Mesenchymal stem cell (in vitro differentiated cells and primary cell): ENCODE data around the gene TST.

ENCODE experiments used
- DNase-seq: peaks from one replicate; pipeline ENCODE4 v3.0.0-alpha.2; 2013
- H2AFZ ChIP-seq: one replicate; pipeline ENCODE4 v1.6.1; 2013; ENCODE audit warnings: low read depth, mild to moderate bottlenecking, control low read depth, inconsistent platforms, low read length, moderate library complexity
- H2AK5ac ChIP-seq: 2 replicates; pipeline ENCODE4 v1.6.1; 2013; ENCODE audit warnings: low read length, moderate library complexity, mild to moderate bottlenecking, inconsistent platforms; ENCODE audit not compliant: severe bottlenecking
- H2BK120ac ChIP-seq: one replicate; pipeline ENCODE4 v1.6.1; 2013; ENCODE audit warnings: low read depth, mild to moderate bottlenecking, inconsistent platforms, low read length, moderate library complexity
- H2BK12ac ChIP-seq, 2 experiments: one replicate each; pipeline ENCODE4 v1.6.1; 2013; ENCODE audit warnings: inconsistent platforms in 2 of 2, low read length in 2 of 2, mild to moderate bottlenecking in 2 of 2, moderate library complexity in 2 of 2, control low read depth in 1 of 2
- H2BK15ac ChIP-seq: one replicate; pipeline ENCODE4 v1.6.1; 2013; ENCODE audit warnings: mild to moderate bottlenecking, low read depth, inconsistent platforms; ENCODE audit not compliant: poor library complexity, severe bottlenecking
- H2BK5ac ChIP-seq: 2 replicates; pipeline ENCODE4 v1.6.1; 2013; ENCODE audit warnings: low read depth, mild to moderate bottlenecking, low read length, control low read depth, inconsistent platforms; ENCODE audit not compliant: poor library complexity, severe bottlenecking
- H3K14ac ChIP-seq, 2 experiments: one replicate each; pipeline ENCODE4 v1.6.1; 2013; ENCODE audit warnings: inconsistent platforms in 2 of 2, low read length in 2 of 2, control low read depth in 1 of 2, mild to moderate bottlenecking in 1 of 2, moderate library complexity in 1 of 2
- H3K18ac ChIP-seq, 2 experiments: one replicate each; pipeline ENCODE4 v1.6.1; 2013; ENCODE audit warnings: inconsistent platforms in 2 of 2, low read length in 2 of 2, control low read depth in 1 of 2, low read depth in 1 of 2, mild to moderate bottlenecking in 1 of 2
- H3K23ac ChIP-seq, 2 experiments: one replicate each; pipeline ENCODE4 v1.6.1; 2013; ENCODE audit warnings: inconsistent platforms in 2 of 2, low read length in 2 of 2, mild to moderate bottlenecking in 2 of 2, moderate library complexity in 2 of 2, control low read depth in 1 of 2
- H3K27ac ChIP-seq: 2 replicates; pipeline ENCODE4 v1.5.1; 2013; ENCODE audit warnings: mild to moderate bottlenecking, moderate library complexity, low read length, control low read depth, inconsistent platforms; ENCODE audit not compliant: poor library complexity, severe bottlenecking
- H3K27me3 ChIP-seq, 2 experiments: 2 replicates each; pipeline versions ENCODE4 v1.6.1 to v1.7.0; 2013; ENCODE audit warnings: low read length in 2 of 2, mild to moderate bottlenecking in 2 of 2, moderate library complexity in 2 of 2, control low read depth in 1 of 2, inconsistent platforms in 1 of 2; ENCODE audit not compliant: control insufficient read depth in 1 of 2, insufficient read depth in 1 of 2
- H3K36me3 ChIP-seq, 2 experiments: 2 replicates each; pipeline versions ENCODE4 v1.6.1 to v1.7.0; 2013; ENCODE audit warnings: low read length in 2 of 2, control low read depth in 1 of 2, inconsistent platforms in 1 of 2, low read depth in 1 of 2, mild to moderate bottlenecking in 1 of 2; ENCODE audit not compliant: insufficient read depth in 2 of 2, control insufficient read depth in 1 of 2
- H3K4ac ChIP-seq, 2 experiments: one replicate each; pipeline ENCODE4 v1.6.1; 2013; ENCODE audit warnings: inconsistent platforms in 2 of 2, low read length in 2 of 2, mild to moderate bottlenecking in 2 of 2, moderate library complexity in 2 of 2, control low read depth in 1 of 2, low read depth in 1 of 2
- H3K4me1 ChIP-seq: 2 replicates; pipeline ENCODE4 v1.6.1; 2013; ENCODE audit warnings: low read depth, low read length, control low read depth; ENCODE audit not compliant: control insufficient read depth, insufficient read depth
- H3K4me2 ChIP-seq: 2 replicates; pipeline ENCODE4 v1.6.1; 2013; ENCODE audit warnings: low read length, mild to moderate bottlenecking, inconsistent platforms; ENCODE audit not compliant: poor library complexity, severe bottlenecking
- H3K4me3 ChIP-seq, 2 experiments: 2 replicates each; pipeline versions ENCODE4 v1.5.1 to v1.7.0; 2013; ENCODE audit warnings: low read length in 2 of 2, mild to moderate bottlenecking in 2 of 2, control low read depth in 1 of 2, low read depth in 1 of 2; ENCODE audit not compliant: insufficient read depth in 1 of 2
- H3K79me1 ChIP-seq: replicated peaks from 2 replicates; pipeline ENCODE4 v1.6.1; 2013; ENCODE audit warnings: mild to moderate bottlenecking, control low read depth, low read length, inconsistent platforms; ENCODE audit not compliant: poor library complexity, severe bottlenecking
- H3K9ac ChIP-seq: 2 replicates; pipeline ENCODE4 v1.7.0; 2013; ENCODE audit warnings: mild to moderate bottlenecking, low read length, moderate library complexity
- H3K9me3 ChIP-seq: 2 replicates; pipeline ENCODE4 v1.7.0; 2013; ENCODE audit warnings: mild to moderate bottlenecking, low read length; ENCODE audit not compliant: control insufficient read depth
- H4K8ac ChIP-seq: one replicate; pipeline ENCODE4 v1.6.1; 2013; ENCODE audit warnings: inconsistent platforms, mild to moderate bottlenecking, low read length, moderate library complexity
- H4K91ac ChIP-seq: one replicate; pipeline ENCODE4 v1.6.1; 2013; ENCODE audit warnings: mild to moderate bottlenecking, low read length, inconsistent platforms
- WGBS: methylation state at CpG from one replicate; pipeline ENCODE4 v1.1.7; 2013; ENCODE audit warnings: mixed read lengths; 5-methylcytosine and 5-hydroxymethylcytosine counted together

The TST gene

GRCh38 chr22:37058917-37059701 is 39.9 kb upstream of the TST start:
- H3K27ac ChIP-seq, result no peak overlapping the region
- H3K4me3 ChIP-seq, result no peak overlapping the region
- no peak overlapping the region for H3K4ac ChIP-seq
- no peak overlapping the region for H2BK15ac ChIP-seq
- H3K9me3 ChIP-seq, result no peaks in the 10 kb centered on the region
- H3K4me1 ChIP-seq, result no peaks in the 10 kb centered on the region
- no peak overlapping the region for H3K18ac ChIP-seq
- no peak overlapping the region for H3K23ac ChIP-seq
- peaks cover 61 to 83% of the 10 kb centered on the region in 2 experiments for H3K36me3 ChIP-seq
- no peak overlapping the region for H3K14ac ChIP-seq
- H4K91ac ChIP-seq, result no peak overlapping the region
- H2AK5ac ChIP-seq, result no peak overlapping the region
- no peak overlapping the region for H2BK12ac ChIP-seq
- no peak overlapping the region for H3K9ac ChIP-seq
- H2BK5ac ChIP-seq, result no peak overlapping the region
- H3K79me1 ChIP-seq, result no peaks in the 10 kb centered on the region
- no peak overlapping the region for H4K8ac ChIP-seq
- no peak for DNase-seq
- WGBS, result 91% methylated on average over 28 of the region's 28 CpGs
- H3K27me3 ChIP-seq, result no peaks in the 10 kb centered on the region
- no peak overlapping the region for H2AFZ ChIP-seq
- H2BK120ac ChIP-seq, result no peak overlapping the region
- H3K4me2 ChIP-seq, result no peak overlapping the region

GRCh38 chr22:37057796-37058510 is 38.7 kb upstream of the TST start:
- no peaks in the 10 kb centered on the region for H3K9me3 ChIP-seq
- peaks cover 4% of the 10 kb centered on the region for H3K79me1 ChIP-seq
- no peak overlapping the region for H3K14ac ChIP-seq
- peaks cover 65 to 91% of the 10 kb centered on the region in 2 experiments for H3K36me3 ChIP-seq
- H2BK5ac ChIP-seq, result no peak overlapping the region
- H3K4me2 ChIP-seq, result no peak overlapping the region
- H3K9ac ChIP-seq, result no peak overlapping the region
- no peak overlapping the region for H3K4me3 ChIP-seq
- no peak overlapping the region for H2BK15ac ChIP-seq
- H3K4me1 ChIP-seq, result no peaks in the 10 kb centered on the region
- no peak overlapping the region for H3K18ac ChIP-seq
- WGBS, result 95% methylated on average over 12 of the region's 12 CpGs
- no peak overlapping the region for H2BK120ac ChIP-seq
- no peak overlapping the region for H3K4ac ChIP-seq
- H4K91ac ChIP-seq, result no peak overlapping the region
- H3K27me3 ChIP-seq, result no peaks in the 10 kb centered on the region
- DNase-seq, result no peak
- no peak overlapping the region for H2AFZ ChIP-seq
- H3K27ac ChIP-seq, result no peak overlapping the region
- H2BK12ac ChIP-seq, result no peak overlapping the region
- no peak overlapping the region for H2AK5ac ChIP-seq
- no peak overlapping the region for H3K23ac ChIP-seq
- H4K8ac ChIP-seq, result no peak overlapping the region

DNA sequence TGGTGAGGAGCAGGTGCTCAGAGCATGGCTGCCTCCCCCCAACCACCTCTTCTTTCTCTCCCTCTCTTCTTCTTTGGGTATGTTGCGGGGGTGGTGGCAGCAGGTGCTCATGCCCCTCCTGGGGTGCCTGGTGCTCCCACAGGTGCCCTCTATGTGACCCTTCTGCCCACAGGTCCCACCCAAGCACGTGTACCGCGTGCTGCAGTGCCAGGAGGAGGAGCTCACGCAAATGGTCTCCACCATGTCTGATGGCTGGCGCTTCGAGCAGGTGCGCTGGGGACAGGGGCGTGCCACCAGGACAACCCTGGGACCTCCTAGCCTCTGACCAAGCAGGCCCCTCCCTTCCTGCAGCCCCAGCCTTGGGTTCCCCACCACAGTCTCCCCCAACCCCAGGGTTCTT is 38.0 kb upstream of the TST start:
- no peak overlapping the region for H3K4ac ChIP-seq
- no peak overlapping the region for H2BK12ac ChIP-seq
- H3K9ac ChIP-seq, result no peak overlapping the region

DNA sequence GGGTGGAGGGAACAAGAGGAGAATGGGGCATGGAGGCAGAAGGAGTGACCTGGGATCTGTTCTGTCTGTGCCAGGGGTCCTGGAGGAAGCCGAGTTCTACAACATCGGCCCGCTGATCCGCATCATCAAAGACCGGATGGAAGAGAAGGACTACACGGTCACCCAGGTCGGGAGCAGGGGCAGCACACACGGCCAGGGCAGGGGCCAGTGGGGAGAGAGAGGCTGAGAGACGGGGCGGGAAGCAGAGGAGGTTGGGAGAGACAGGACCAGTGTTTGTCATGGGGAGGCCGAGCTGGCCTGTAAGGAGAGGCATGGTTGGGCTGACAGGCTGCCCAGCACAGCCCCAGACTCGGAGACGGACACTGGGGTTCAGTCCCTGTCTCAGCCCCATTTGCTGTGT is 37.0 kb upstream of the TST start:
- Histone ChIP-seq H3K36me3 (peaks cover 65 to 80% of the 10 kb centered on the region in 2 experiments), H3K79me1 (peaks cover 14% of the 10 kb centered on the region), H3K4me2 (no peak overlapping the region), H3K9ac (no peak overlapping the region), H2AK5ac (no peak overlapping the region), H3K4me1 (peaks cover 10% of the 10 kb centered on the region), H2BK12ac (no peak overlapping the region), H3K14ac (no peak overlapping the region), H4K8ac (no peak overlapping the region), H3K18ac (no peak overlapping the region), H3K27ac (no peak overlapping the region), H3K4me3 (no peak overlapping the region), H4K91ac (no peak overlapping the region), H2BK15ac (no peak overlapping the region), H3K4ac (no peak overlapping the region), H3K9me3 (no peaks in the 10 kb centered on the region), H2BK5ac (no peak overlapping the region), H2BK120ac (no peak overlapping the region), H3K27me3 (no peaks in the 10 kb centered on the region), H2AFZ (no peak overlapping the region), H3K23ac (no peak overlapping the region)
- DNase-seq, result no peak
- 96% methylated on average over 13 of the region's 13 CpGs for WGBS

More for the DNA sequence above, 38.0 kb upstream of the TST start:
- H3K9me3 ChIP-seq, result no peaks in the 10 kb centered on the region
- peaks cover 65 to 89% of the 10 kb centered on the region in 2 experiments for H3K36me3 ChIP-seq
- no peak for DNase-seq
- H3K14ac ChIP-seq, result no peak overlapping the region
- H2BK15ac ChIP-seq, result no peak overlapping the region
- H3K4me2 ChIP-seq, result no peak overlapping the region
- no peak overlapping the region for H3K4me3 ChIP-seq
- no peak overlapping the region for H3K27ac ChIP-seq
- H3K18ac ChIP-seq, result no peak overlapping the region
- H2BK5ac ChIP-seq, result no peak overlapping the region
- H2AFZ ChIP-seq, result no peak overlapping the region
- no peak overlapping the region for H2BK120ac ChIP-seq
- no peak overlapping the region for H2AK5ac ChIP-seq
- peaks cover 6% of the 10 kb centered on the region for H3K4me1 ChIP-seq
- H4K91ac ChIP-seq, result no peak overlapping the region
- no peak overlapping the region for H4K8ac ChIP-seq
- H3K79me1 ChIP-seq, result peaks cover 11% of the 10 kb centered on the region
- H3K27me3 ChIP-seq, result no peaks in the 10 kb centered on the region
- no peak overlapping the region for H3K23ac ChIP-seq
- 88% methylated on average over 9 of the region's 9 CpGs for WGBS
